ENCODE measurements around the gene UNC119B. TPM values are rescaled to one million over a fixed set of nuclear protein-coding genes. Genes with fewer than 3 reads are reported as not detected.
"Not testable (repeated sequence)": the region's sequence is repeated elsewhere in the genome, so short reads cannot be mapped to it uniquely, and the experiment has no call there.

The UNC119B gene
- total and polyA plus RNA-seq, 5 donors from 2014 or later: 6.6 to 10.9 (median 8.9) TPM

DNA sequence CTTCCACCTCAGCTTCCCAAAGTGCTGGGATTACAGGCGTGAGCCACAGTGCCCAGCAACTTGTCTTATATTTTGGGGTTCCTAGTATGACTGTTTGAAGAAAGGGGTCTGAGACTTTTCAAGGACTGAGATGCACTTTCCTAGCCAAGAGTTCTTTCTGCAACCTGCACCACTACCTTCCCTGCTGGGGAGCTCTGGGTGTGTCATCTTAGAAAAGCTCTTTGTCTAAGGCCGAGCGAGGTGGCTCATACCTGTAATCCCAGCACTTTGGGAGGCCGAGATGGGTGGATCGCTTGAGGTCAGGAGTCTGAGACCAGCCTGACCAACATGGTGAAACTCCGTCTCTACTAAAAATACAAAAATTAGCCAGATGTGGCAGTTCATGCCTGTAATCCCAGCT, 40.0 kb upstream of the UNC119B start:
- H3K27ac ChIP-seq (ENCODE audit: insufficient read depth, low read length, poor library complexity, severe bottlenecking); H3K9me3 ChIP-seq (ENCODE audit: control insufficient read depth in 2 of 2, low read length in 2 of 2); H3K27ac Mint-ChIP-seq; ATAC-seq (ENCODE audit: low read depth in 2 of 2); DNase-seq; H3K4me1 ChIP-seq (ENCODE audit: control insufficient read depth, insufficient read depth, low read length, poor library complexity, severe bottlenecking); H3K27me3 ChIP-seq (ENCODE audit: control insufficient read depth, insufficient read depth, low read length); H3K36me3 ChIP-seq (ENCODE audit: control insufficient read depth, insufficient read depth, low read length); H3K4me1 Mint-ChIP-seq; H3K4me3 ChIP-seq (ENCODE audit: low read depth, low read length); H3K36me3 Mint-ChIP-seq; H3K4me3 Mint-ChIP-seq; H3K9me3 Mint-ChIP-seq: not testable (repeated sequence)
- H3K27me3 Mint-ChIP-seq: peaks cover 17% of the 10 kb centered on the region

DNA sequence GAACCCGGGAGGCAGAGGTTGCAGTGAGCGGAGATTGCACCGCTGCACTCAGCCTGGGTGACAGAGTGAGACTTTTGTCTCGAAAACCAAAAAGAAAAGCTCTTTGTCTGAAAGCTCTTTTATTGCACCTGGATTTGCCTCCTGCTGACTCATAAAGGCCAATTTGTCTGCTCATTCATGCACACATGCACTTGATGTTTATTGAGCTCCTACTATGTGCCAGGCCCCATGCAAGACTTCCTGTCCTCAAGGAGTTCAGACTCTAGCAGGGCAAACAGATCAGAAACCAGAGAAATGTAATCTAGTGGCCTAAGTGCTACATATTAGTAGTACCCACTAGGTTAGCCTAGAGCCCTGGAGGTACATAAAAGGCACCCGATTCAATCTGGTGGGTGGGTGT, 39.6 kb upstream of the UNC119B start:
- Mint-ChIP-seq H3K9me3 (peaks cover 0 to 3% (median 0%) of the 10 kb centered on the region in 7 donors), H3K27me3 (peaks cover 21% of the 10 kb centered on the region), H3K4me3 (no peak overlapping the region), H3K4me1 (no peaks in the 10 kb centered on the region), H3K27ac (no peak overlapping the region), H3K36me3 (no peaks in the 10 kb centered on the region)
- H3K36me3 ChIP-seq (ENCODE audit: control insufficient read depth, insufficient read depth, low read length): no peaks in the 10 kb centered on the region
- no peaks in the 10 kb centered on the region for H3K4me1 ChIP-seq (ENCODE audit: control insufficient read depth, insufficient read depth, low read length, poor library complexity, severe bottlenecking)
- no peaks in the 10 kb centered on the region for H3K27me3 ChIP-seq (ENCODE audit: control insufficient read depth, insufficient read depth, low read length)
- DNase-seq (no peak), ATAC-seq (ENCODE audit: low read depth in 2 of 2) (no peak)
- H3K4me3 ChIP-seq (ENCODE audit: low read depth, low read length): no peak overlapping the region
- no peaks in the 10 kb centered on the region for H3K9me3 ChIP-seq (ENCODE audit: control insufficient read depth in 2 of 2, low read length in 2 of 2)
- H3K27ac ChIP-seq (ENCODE audit: insufficient read depth, low read length, poor library complexity, severe bottlenecking): no peak overlapping the region

DNA sequence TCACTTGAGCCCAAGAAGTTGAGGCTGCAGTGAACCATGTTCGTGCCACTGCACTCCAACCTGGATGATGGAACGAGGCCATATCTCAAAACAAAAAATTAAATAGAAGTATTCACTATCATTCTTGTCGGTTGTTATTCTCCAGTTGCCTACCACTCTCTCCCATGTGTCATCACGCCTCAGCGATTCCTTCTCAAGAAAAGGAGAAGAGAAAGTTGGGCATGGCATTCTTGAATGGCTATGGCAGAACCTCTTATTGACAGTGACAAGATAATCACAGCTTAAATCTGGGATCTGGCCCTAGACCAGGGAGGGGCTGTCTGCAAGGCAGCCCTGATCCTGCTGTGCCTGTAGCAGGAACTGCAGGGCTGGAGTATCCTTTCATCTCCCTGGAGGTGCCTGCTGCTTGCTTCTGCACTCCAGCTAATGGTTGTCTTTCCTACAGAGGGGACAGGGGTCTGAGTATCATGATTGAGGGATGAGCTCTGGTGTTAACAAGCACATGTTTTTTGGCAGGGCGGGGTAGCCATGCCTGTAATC, 36.1 kb upstream of the UNC119B start:
- H3K9me3 Mint-ChIP-seq: peaks cover 0 to 3% (median 0%) of the 10 kb centered on the region in 7 donors
- Histone ChIP-seq H3K36me3 (ENCODE audit: control insufficient read depth, insufficient read depth, low read length) (no peaks in the 10 kb centered on the region), H3K9me3 (ENCODE audit: control insufficient read depth in 2 of 2, low read length in 2 of 2) (no peaks in the 10 kb centered on the region), H3K27ac (ENCODE audit: insufficient read depth, low read length, poor library complexity, severe bottlenecking) (no peak overlapping the region), H3K4me3 (ENCODE audit: low read depth, low read length) (no peak overlapping the region), H3K27me3 (ENCODE audit: control insufficient read depth, insufficient read depth, low read length) (no peaks in the 10 kb centered on the region), H3K4me1 (ENCODE audit: control insufficient read depth, insufficient read depth, low read length, poor library complexity, severe bottlenecking) (peaks cover 7% of the 10 kb centered on the region)
- ATAC-seq (ENCODE audit: low read depth in 2 of 2) (no peak), DNase-seq (no peak)
- H3K36me3 Mint-ChIP-seq: no peaks in the 10 kb centered on the region
- no peak overlapping the region for H3K4me3 Mint-ChIP-seq
- peaks cover 28% of the 10 kb centered on the region for H3K27me3 Mint-ChIP-seq
- no peak overlapping the region for H3K27ac Mint-ChIP-seq
- peaks cover 0 to 6% (median 3%) of the 10 kb centered on the region in 4 donors for H3K4me1 Mint-ChIP-seq

GRCh38 chr12:120677765-120678473, 32.3 kb upstream of the UNC119B start:
- H3K4me3 Mint-ChIP-seq: no peak overlapping the region
- peaks cover 22% of the 10 kb centered on the region for H3K27me3 Mint-ChIP-seq
- peak; percentile 65 for ATAC-seq (ENCODE audit: low read depth in 2 of 2)
- Histone ChIP-seq H3K4me3 (ENCODE audit: low read depth, low read length) (no peak overlapping the region), H3K27me3 (ENCODE audit: control insufficient read depth, insufficient read depth, low read length) (no peaks in the 10 kb centered on the region), H3K36me3 (ENCODE audit: control insufficient read depth, insufficient read depth, low read length) (no peaks in the 10 kb centered on the region), H3K4me1 (ENCODE audit: control insufficient read depth, insufficient read depth, low read length, poor library complexity, severe bottlenecking) (peaks cover 7% of the 10 kb centered on the region), H3K27ac (ENCODE audit: insufficient read depth, low read length, poor library complexity, severe bottlenecking) (no peak overlapping the region), H3K9me3 (ENCODE audit: control insufficient read depth in 2 of 2, low read length in 2 of 2) (no peaks in the 10 kb centered on the region)
- peaks cover 0 to 3% (median 0%) of the 10 kb centered on the region in 7 donors for H3K9me3 Mint-ChIP-seq
- peak overlapping the region in 2 of 3 donors; percentile 60 to 76 for H3K27ac Mint-ChIP-seq
- peaks cover 0 to 6% (median 3%) of the 10 kb centered on the region in 4 donors for H3K4me1 Mint-ChIP-seq
- no peaks in the 10 kb centered on the region for H3K36me3 Mint-ChIP-seq
- peak in 1 of 3 donors; percentile 68 for DNase-seq

GRCh38 chr12:120678572-120678971, 31.7 kb upstream of the UNC119B start:
- peak overlapping the region in 1 of 3 donors; percentile 60 for H3K27ac Mint-ChIP-seq
- no peaks in the 10 kb centered on the region for H3K36me3 Mint-ChIP-seq
- H3K4me1 ChIP-seq (ENCODE audit: control insufficient read depth, insufficient read depth, low read length, poor library complexity, severe bottlenecking): peaks cover 7% of the 10 kb centered on the region
- no peak overlapping the region for H3K4me3 Mint-ChIP-seq
- H3K27me3 ChIP-seq (ENCODE audit: control insufficient read depth, insufficient read depth, low read length): no peaks in the 10 kb centered on the region
- ATAC-seq (ENCODE audit: low read depth in 2 of 2): no peak
- peaks cover 0 to 3% (median 0%) of the 10 kb centered on the region in 7 donors for H3K9me3 Mint-ChIP-seq
- H3K9me3 ChIP-seq (ENCODE audit: control insufficient read depth in 2 of 2, low read length in 2 of 2): no peaks in the 10 kb centered on the region
- peaks cover 22% of the 10 kb centered on the region for H3K27me3 Mint-ChIP-seq
- H3K36me3 ChIP-seq (ENCODE audit: control insufficient read depth, insufficient read depth, low read length): no peaks in the 10 kb centered on the region
- H3K4me3 ChIP-seq (ENCODE audit: low read depth, low read length): no peak overlapping the region
- peaks cover 0 to 6% (median 3%) of the 10 kb centered on the region in 4 donors for H3K4me1 Mint-ChIP-seq
- DNase-seq: peak in 1 of 3 donors; percentile 44
- H3K27ac ChIP-seq (ENCODE audit: insufficient read depth, low read length, poor library complexity, severe bottlenecking): no peak overlapping the region

DNA sequence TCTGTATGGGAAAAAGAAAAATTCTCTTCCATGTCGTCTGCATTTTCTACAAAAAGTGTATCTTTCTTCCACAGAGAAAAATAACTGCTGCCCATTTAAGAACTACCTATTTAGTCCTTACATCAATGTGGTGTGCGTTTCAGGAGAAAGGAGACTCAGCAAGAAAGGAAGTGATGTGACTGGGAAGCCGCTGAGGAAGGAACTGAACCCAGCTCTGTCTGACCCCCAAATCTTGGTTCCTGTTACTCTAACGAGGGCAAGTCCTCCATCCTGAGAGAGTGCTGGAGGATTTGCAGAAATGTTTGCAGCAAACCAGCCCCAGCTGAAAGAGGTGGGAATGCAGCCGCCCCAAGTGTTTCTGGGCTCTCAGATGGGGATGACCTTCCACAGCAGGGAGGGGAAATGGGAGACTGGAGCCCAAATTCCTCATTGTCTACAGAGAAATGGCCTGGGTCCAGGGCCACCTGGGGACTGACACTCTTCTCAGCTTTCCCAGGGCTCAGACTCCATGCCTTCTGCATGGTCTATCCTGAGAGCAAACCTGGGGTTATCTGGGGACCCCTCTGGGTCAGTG, 30.0 kb upstream of the UNC119B start:
- no peaks in the 10 kb centered on the region for H3K27me3 ChIP-seq (ENCODE audit: control insufficient read depth, insufficient read depth, low read length)
- ATAC-seq (ENCODE audit: low read depth in 2 of 2): no peak
- Mint-ChIP-seq H3K9me3 (no peaks in the 10 kb centered on the region), H3K4me1 (peaks cover 0 to 7% (median 3%) of the 10 kb centered on the region in 4 donors), H3K27ac (no peak overlapping the region), H3K27me3 (peaks cover 15% of the 10 kb centered on the region), H3K4me3 (no peak overlapping the region), H3K36me3 (no peaks in the 10 kb centered on the region)
- no peak overlapping the region for H3K27ac ChIP-seq (ENCODE audit: insufficient read depth, low read length, poor library complexity, severe bottlenecking)
- no peak overlapping the region for H3K4me3 ChIP-seq (ENCODE audit: low read depth, low read length)
- DNase-seq: no peak
- H3K4me1 ChIP-seq (ENCODE audit: control insufficient read depth, insufficient read depth, low read length, poor library complexity, severe bottlenecking): peaks cover 7% of the 10 kb centered on the region
- no peaks in the 10 kb centered on the region for H3K9me3 ChIP-seq (ENCODE audit: control insufficient read depth in 2 of 2, low read length in 2 of 2)
- H3K36me3 ChIP-seq (ENCODE audit: control insufficient read depth, insufficient read depth, low read length): no peaks in the 10 kb centered on the region

- ATAC-seq (ENCODE audit: low read depth in 2 of 2): no peak
- H3K36me3 Mint-ChIP-seq: no peaks in the 10 kb centered on the region
- H3K4me1 Mint-ChIP-seq: peaks cover 4 to 26% (median 21%) of the 10 kb centered on the region in 4 donors
- H3K27ac Mint-ChIP-seq: peak overlapping the region in 2 of 3 donors; percentile 20 to 35
- peaks cover 7% of the 10 kb centered on the region for H3K27me3 Mint-ChIP-seq
- Histone ChIP-seq H3K4me3 (ENCODE audit: low read depth, low read length) (no peak overlapping the region), H3K36me3 (ENCODE audit: control insufficient read depth, insufficient read depth, low read length) (no peaks in the 10 kb centered on the region), H3K4me1 (ENCODE audit: control insufficient read depth, insufficient read depth, low read length, poor library complexity, severe bottlenecking) (peaks cover 25% of the 10 kb centered on the region), H3K27me3 (ENCODE audit: control insufficient read depth, insufficient read depth, low read length) (no peaks in the 10 kb centered on the region), H3K27ac (ENCODE audit: insufficient read depth, low read length, poor library complexity, severe bottlenecking) (no peak overlapping the region), H3K9me3 (ENCODE audit: control insufficient read depth in 2 of 2, low read length in 2 of 2) (no peaks in the 10 kb centered on the region)
- no peaks in the 10 kb centered on the region for H3K9me3 Mint-ChIP-seq
- peak in 1 of 3 donors; percentile 21 for DNase-seq
- H3K4me3 Mint-ChIP-seq: peak overlapping the region in 1 of 4 donors; percentile 73
Measured at GRCh38 chr12:120684523-120684932, 25.7 kb upstream of the UNC119B start.
